Activated CD8-positive, alpha-beta memory T cell treated with anti-CD3 and anti-CD28 coated beads, Interleukin-2, amount 10 ng/mL, durations not matched to agents 7 days and 5 days (primary cell): Measurements from ENCODE around the gene ZNF711. TPM values are rescaled to one million over a fixed set of nuclear protein-coding genes. Genes with fewer than 3 reads are reported as not detected.
"Not testable (repeated sequence)": the region's sequence is repeated elsewhere in the genome, so short reads cannot be mapped to it uniquely, and the experiment has no call there.

Experiments
- ATAC-seq: fragments of 150-1000 bp; cut with Tn5 transposase; one replicate; pipeline ENCODE4 v1.10.0; 2021; ENCODE audit warnings: moderate library complexity
- CTCF ChIA-PET: fragments of 350-600 bp; sonication (Branson Sonifier 250); formaldehyde crosslinking; loops from one replicate; lab custom pipeline; 2021; ENCODE audit warnings: antibody characterized with exemption; lab: Charles Lee
- DNase-seq: peaks from one replicate; pipeline ENCODE4 v3.0.0-alpha.2; 2020
- H3K27ac Mint-ChIP-seq: one replicate; pipeline ENCODE4 v1.8.0; 2021; ENCODE audit warnings: mild to moderate bottlenecking, mixed read lengths
- H3K27me3 Mint-ChIP-seq: one replicate; pipeline ENCODE4 v1.8.0; 2021; ENCODE audit warnings: mixed read lengths
- H3K36me3 Mint-ChIP-seq: one replicate; pipeline ENCODE4 v1.8.0; 2021; ENCODE audit warnings: mild to moderate bottlenecking, mixed read lengths
- H3K4me1 Mint-ChIP-seq: one replicate; pipeline ENCODE4 v1.8.0; 2021; ENCODE audit warnings: mixed read lengths
- H3K4me3 Mint-ChIP-seq: one replicate; pipeline ENCODE4 v1.8.0; 2021; ENCODE audit warnings: mild to moderate bottlenecking, moderate library complexity, mixed read lengths
- H3K9me3 Mint-ChIP-seq: one replicate; pipeline ENCODE4 v1.8.0; 2022; ENCODE audit warnings: low read depth, mixed read lengths
- total RNA-seq, 2 experiments: library from RNA; stranded (reverse); gene quantifications; one replicate each; pipeline ENCODE4 v1.2.3, GENCODE V29; 2021

ZNF711 gene
- total RNA-seq, 2 experiments from 2014 or later = 0.26 TPM; not detected in 1

GRCh38 chrX:85311348-85311747, 67.6 kb downstream of the ZNF711 start:
- CTCF ChIA-PET, DNase-seq, H3K4me1 Mint-ChIP-seq, H3K27ac Mint-ChIP-seq, H3K9me3 Mint-ChIP-seq, H3K4me3 Mint-ChIP-seq, ATAC-seq, H3K27me3 Mint-ChIP-seq, H3K36me3 Mint-ChIP-seq: not testable (repeated sequence)

Other genes with a start within 250 kb of the ZNF711 start
- gene APOOL, start 240.1 kb upstream of the ZNF711 start, total RNA-seq = 10 to 100 TPM; 12.0 to 15.3 TPM
- under 1 TPM in 1 of 2 experiments, not detected in 1; 0.09 TPM for gene SATL1, start 212 bp upstream of the ZNF711 start, total RNA-seq
- gene POF1B, start 135.7 kb downstream of the ZNF711 start, total RNA-seq = not detected